Activated CD8-positive, alpha-beta memory T cell treated with anti-CD3 and anti-CD28 coated beads for 36 hours (primary cell): ENCODE data around the gene CLK2. TPM values are rescaled to one million over a fixed set of nuclear protein-coding genes. Genes with fewer than 3 reads are reported as not detected.

ENCODE experiments used
- CTCF ChIA-PET: fragments of 350-600 bp; sonication (Branson Sonifier 250); formaldehyde crosslinking; loops from one replicate; lab custom pipeline; 2021; ENCODE audit warnings: antibody characterized with exemption; lab: Charles Lee
- POLR2A ChIA-PET: fragments of 350-600 bp; sonication (Branson Sonifier 250); formaldehyde crosslinking; loops from one replicate; lab custom pipeline; 2021; ENCODE audit warnings: antibody characterized with exemption; lab: Charles Lee
- total RNA-seq, 2 experiments: library from RNA; stranded (reverse); gene quantifications; one replicate each; pipeline ENCODE4 v1.2.3, GENCODE V29; 2021

The CLK2 gene
- total RNA-seq, 2 experiments from 2014 or later, result 79.6 to 82.7 TPM

DNA sequence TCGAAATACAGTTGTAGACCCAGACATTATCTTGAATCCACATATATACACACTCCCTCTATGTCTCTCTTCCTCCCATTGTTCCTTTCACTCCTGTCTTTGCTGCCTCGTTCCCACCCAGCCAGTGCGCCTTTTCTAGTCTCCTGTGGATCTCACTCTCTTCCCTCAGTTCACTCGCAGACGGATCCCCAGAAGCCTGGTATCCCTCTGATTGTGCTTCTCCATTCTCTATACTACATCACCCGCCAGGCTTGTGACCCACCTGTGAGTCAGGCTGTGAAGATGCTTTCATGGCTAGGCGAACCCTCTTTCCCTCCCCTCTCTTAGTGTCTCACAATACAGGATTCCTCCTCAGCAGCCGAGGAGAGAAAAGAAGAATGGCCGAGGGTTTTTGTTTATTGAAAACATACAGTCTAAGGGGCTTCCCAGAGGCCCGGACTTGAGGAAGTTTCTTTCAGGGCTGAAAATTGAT lies 5.4 kb upstream of the CLK2 start:
- ChIA-PET CTCF (interaction anchor here (0.8 to 1.6 kb wide), 5 partner anchors 22 to 45 kb away, joined by 4 to 6 read pairs (median 4); no protein-coding TSS in a partner anchor), POLR2A (no interaction called here)

DNA sequence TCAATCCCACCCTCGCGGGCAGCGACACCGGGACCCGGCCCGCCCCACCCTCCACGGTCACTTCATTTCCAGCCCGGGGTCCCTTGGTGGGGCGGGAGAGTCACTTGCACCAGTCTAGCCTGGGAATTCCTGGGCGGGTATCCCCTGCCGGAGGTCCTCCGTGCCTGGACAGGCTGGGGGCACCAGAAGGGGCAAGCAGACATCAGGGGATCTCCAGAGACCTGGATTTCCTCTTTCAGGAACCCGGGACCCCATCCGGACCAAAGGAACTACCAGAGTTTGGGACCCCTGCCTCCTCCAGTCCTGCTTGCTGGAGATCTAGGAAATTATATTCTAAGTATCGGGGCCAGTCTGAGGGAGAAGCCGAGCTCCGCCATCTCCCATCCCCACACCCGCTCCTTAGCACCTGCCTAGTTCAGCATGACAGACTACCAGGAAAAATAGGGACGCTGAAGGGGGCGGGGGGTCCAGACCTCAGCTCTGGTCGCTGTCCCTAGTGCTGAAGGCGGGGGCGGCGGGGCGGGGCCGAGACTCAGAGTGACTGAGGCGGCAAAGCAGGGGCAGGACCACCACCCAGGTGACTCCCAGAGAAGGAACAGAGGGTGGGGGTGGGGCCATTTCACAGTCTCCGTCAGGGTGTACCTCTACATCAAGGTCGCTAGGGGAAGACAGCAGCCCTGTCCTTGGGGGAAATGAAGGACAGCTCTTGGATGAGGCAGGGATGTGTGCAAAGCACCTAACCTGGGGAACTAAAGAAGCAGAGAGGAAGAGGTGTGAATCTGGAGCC lies 4.8 kb upstream of the CLK2 start:
- CTCF ChIA-PET, result interaction anchor here (0.8 to 1.1 kb wide), 4 partner anchors 21 to 46 kb away, joined by 4 to 6 read pairs (median 4); no protein-coding TSS in a partner anchor
- POLR2A ChIA-PET, result interaction anchor here (0.7 kb wide), 1 partner anchor 16 kb away, joined by 6 read pairs; no protein-coding TSS in a partner anchor

DNA sequence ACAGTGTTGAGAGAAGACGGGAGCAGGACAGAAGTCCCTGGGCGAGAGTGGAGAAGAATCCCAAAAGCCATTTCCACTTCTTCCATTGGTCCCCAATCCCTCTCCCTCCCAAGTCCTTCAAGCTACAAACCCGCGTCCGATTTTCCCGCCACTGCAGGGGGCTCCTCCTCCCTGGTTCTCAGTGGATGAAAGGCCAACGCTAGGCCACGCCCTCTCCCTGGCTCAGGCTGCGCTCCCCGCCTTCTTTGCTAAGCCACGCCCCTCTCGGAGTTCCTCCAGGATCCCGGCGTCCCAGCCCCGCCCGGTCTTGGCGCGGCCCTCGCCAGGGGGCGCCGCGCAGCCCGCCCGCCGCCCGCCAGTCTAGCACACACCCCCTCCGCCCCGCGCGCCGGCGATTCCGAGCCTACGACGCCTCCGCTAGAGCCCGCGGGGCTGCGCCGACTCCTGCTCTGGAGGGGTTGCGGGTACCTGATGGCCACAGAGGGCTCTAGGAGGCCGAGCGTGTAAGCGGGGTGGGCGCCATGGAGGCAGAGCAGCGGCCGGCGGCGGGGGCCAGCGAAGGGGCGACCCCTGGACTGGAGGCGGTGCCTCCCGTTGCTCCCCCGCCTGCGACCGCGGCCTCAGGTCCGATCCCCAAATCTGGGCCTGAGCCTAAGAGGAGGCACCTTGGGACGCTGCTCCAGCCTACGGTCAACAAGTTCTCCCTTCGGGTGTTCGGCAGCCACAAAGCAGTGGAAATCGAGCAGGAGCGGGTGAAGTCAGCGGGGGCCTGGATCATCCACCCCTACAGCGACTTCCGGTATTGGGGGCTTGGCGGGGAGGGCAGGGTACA lies 4.0 kb upstream of the CLK2 start, which contains the start of gene HCN3:
TSS of gene HCN3 (plus strand) at position 394 of the 832 bp plus-strand sequence. CDS start at position 522, 128 bp downstream.
- ChIA-PET CTCF (interaction anchor here (0.6 to 3.4 kb wide), 11 partner anchors 13 to 286 kb away, joined by 3 to 13 read pairs (median 5); partner anchors contain the start of genes ASH1L and SCAMP3), POLR2A (interaction anchor here (0.7 kb wide), 1 partner anchor 16 kb away, joined by 6 read pairs; no protein-coding TSS in a partner anchor)

GRCh38 chr1:155272466-155273342 lies 600 bp downstream of the CLK2 start:
- ChIA-PET POLR2A (interaction anchor here (0.5 to 1.2 kb wide), 7 partner anchors 11 to 587 kb away, joined by 3 to 8 read pairs (median 4); partner anchors contain the start of genes FDPS and SCAMP3), CTCF (interaction anchor here (0.8 to 4.1 kb wide), 4 partner anchors 9 to 104 kb away, joined by 3 to 28 read pairs (median 4); no protein-coding TSS in a partner anchor)

- POLR2A ChIA-PET, result no interaction called here
- CTCF ChIA-PET, result no interaction called here
Observed at GRCh38 chr1:155269381-155269780, 3.9 kb downstream of the CLK2 start.

GRCh38 chr1:155268630-155269029 lies 4.7 kb downstream of the CLK2 start:
- POLR2A ChIA-PET, result no interaction called here
- CTCF ChIA-PET, result no interaction called here

- CTCF ChIA-PET, result interaction anchor here (3.0 kb wide), 1 partner anchor 16 kb away, joined by 15 read pairs; no protein-coding TSS in a partner anchor
- POLR2A ChIA-PET, result no interaction called here
Observed at GRCh38 chr1:155267373-155267772, 5.9 kb downstream of the CLK2 start.

- CTCF ChIA-PET, result interaction anchor here (0.9 to 3.0 kb wide), 3 partner anchors 15 to 60 kb away, joined by 3 to 15 read pairs (median 4); no protein-coding TSS in a partner anchor
- POLR2A ChIA-PET, result no interaction called here
Observed at GRCh38 chr1:155266553-155266952, 6.8 kb downstream of the CLK2 start.

DNA sequence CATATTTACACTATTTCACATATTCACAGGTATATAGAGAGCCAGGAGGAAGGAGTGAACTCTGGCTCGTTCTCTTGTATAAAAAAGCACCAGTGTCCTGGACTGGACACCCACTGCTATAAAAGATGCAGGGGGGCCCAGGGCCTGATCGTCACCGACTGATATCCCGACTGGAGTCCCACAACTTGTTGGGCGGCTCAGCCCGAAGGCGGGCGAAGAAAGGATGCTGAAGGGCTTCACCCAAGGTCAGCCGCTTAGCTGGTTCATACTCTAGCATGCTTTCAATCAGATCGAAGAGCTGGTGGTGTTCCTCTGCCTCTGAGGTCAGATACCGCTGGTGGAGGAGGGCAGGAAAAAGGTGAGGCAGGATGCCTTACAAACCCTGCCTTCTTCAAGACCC lies 10.2 kb downstream of the CLK2 start:
- POLR2A ChIA-PET, result no interaction called here
- CTCF ChIA-PET, result interaction anchor here (1.2 to 2.1 kb wide), 3 partner anchors 10 to 14 kb away, joined by 3 to 13 read pairs (median 6); partner anchors contain the start of gene CLK2

- ChIA-PET CTCF (interaction anchor here (1.8 to 4.4 kb wide), 3 partner anchors 11 to 62 kb away, joined by 6 to 51 read pairs (median 6); partner anchors contain the start of gene HCN3), POLR2A (interaction anchor here (0.6 to 1.7 kb wide), 7 partner anchors 11 to 68 kb away, joined by 3 to 20 read pairs (median 4); partner anchors contain the start of gene CLK2)
Observed at GRCh38 chr1:155261852-155262673, 11.2 kb downstream of the CLK2 start, which contains the start of gene SCAMP3. Gene SCAMP3 (minus strand): TSS chr1:155262360. CDS start chr1:155262151, 209 bp downstream.

DNA sequence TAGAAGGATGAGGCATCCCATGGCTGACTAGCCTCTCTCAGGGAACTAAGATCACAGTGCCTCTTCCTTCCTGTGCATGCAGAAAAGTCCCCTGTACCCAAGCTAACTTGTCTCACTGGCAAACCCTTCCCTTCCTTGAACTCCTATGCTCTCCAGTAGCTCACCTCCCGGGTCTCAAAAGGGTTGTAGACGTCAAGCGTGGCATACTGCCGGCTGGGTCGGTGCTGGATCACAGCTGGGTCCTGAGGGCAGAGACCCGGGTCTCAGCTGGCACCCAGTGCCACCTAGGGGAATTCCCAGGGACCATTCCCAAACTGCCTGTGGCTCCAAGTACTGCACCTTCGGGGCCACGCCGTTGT lies 11.8 kb downstream of the CLK2 start:
- CTCF ChIA-PET, result interaction anchor here (1.8 to 4.4 kb wide), 3 partner anchors 10 to 62 kb away, joined by 6 to 51 read pairs (median 6); partner anchors contain the start of gene HCN3

DNA sequence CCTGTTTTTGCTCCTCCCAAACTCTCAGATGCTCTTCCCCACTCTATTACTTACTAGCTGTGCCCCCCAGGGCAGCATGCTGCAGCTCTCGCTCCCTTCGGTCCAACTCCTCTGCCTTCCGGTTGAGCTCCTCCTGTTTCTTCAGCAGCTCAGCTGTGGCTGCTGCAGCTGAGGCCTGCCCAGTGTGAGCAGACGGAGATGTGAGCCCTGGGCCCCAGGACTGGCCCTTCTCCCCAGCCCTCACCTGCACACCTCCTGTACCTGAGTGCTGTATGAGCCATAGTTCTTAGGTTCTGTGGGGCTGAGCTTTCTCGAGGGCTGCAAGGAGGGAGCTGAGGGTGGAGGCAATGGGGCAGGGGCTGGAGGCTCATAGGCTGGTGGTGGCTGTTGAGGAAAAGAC lies 13.0 kb downstream of the CLK2 start:
- POLR2A ChIA-PET, result no interaction called here
- CTCF ChIA-PET, result interaction anchor here (0.6 to 4.4 kb wide), 3 partner anchors 9 to 635 kb away, joined by 3 to 51 read pairs (median 6); partner anchors contain the start of gene HCN3

More for the DNA sequence above, 11.8 kb downstream of the CLK2 start:
- POLR2A ChIA-PET, result interaction anchor here (0.6 to 1.7 kb wide), 8 partner anchors 10 to 67 kb away, joined by 3 to 20 read pairs (median 4); partner anchors contain the start of gene CLK2

- POLR2A ChIA-PET, result no interaction called here
- CTCF ChIA-PET, result interaction anchor here (1.9 kb wide), 1 partner anchor 22 kb away, joined by 4 read pairs; no protein-coding TSS in a partner anchor
Observed at GRCh38 chr1:155256058-155256852, 17.0 kb downstream of the CLK2 start.

DNA sequence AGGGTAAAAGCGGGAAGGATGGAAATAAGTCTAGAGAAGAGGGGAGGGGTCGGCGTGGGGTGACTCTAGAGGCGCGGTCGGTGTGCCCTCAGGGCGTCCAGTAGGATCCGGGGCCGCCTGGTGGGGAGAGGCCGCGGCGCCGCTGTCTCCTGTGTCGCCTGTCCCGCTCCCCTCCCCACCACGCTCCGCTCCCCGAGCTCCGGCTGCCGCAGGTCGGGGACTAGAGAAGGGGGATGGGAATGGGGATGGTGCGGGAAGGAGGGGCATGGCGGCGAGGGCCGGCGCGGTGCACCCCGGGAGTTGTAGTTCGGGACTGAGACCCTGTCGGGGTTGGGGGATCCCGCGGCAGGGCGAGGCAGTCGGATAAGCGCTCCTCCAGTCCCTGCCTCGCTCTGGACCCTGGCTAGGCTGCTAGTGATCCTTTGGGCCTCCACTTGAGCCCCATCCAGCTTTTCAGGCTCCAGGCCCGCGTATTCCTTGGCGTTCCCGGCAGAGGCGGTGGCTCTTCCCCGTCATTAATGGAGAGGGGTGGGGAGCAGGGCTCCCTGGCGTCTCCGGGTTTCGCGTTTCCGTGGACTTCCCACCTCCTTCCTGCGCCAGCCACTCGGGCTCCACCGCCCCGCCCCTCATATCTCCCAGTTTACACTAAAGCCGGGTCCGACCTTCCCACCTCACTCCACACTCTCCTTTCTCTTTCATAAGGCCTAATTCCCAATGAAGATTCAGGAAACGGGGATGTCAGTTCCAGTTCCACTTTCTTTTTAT lies 17.9 kb downstream of the CLK2 start, which contains the start of gene ENTREP3:
TSS of gene ENTREP3 (minus strand) at position 241 of the 765 bp plus-strand sequence. CDS start 606 bp downstream, outside the sequence.
- ChIA-PET POLR2A (interaction anchor here (0.9 to 1.0 kb wide), 2 partner anchors 11 to 12 kb away, joined by 3 to 4 read pairs; no protein-coding TSS in a partner anchor), CTCF (interaction anchor here (0.7 to 1.7 kb wide), 2 partner anchors 18 to 68 kb away, joined by 3 to 6 read pairs; no protein-coding TSS in a partner anchor)
